OCI-LY7 (cell line): Measurements from ENCODE around the gene RNFT2.

Source experiments
- CTCF ChIP-seq: fragments of 200-600 bp; sonication (generic); conservative IDR thresholded peaks from 2 replicates; pipeline ENCODE4 v1.5.1; 2014; ENCODE audit warnings: mild to moderate bottlenecking, antibody characterized with exemption, low read length, moderate library complexity, mixed read lengths
- EZH2phosphoT487 ChIP-seq: fragments of 200-600 bp; sonication (generic); IDR thresholded peaks from 2 replicates; pipeline ENCODE4 v1.6.1; 2018; ENCODE audit warnings: low read depth, borderline replicate concordance, mild to moderate bottlenecking, mixed run types, antibody characterized with exemption, low read length, moderate library complexity, mixed read lengths

DNA sequence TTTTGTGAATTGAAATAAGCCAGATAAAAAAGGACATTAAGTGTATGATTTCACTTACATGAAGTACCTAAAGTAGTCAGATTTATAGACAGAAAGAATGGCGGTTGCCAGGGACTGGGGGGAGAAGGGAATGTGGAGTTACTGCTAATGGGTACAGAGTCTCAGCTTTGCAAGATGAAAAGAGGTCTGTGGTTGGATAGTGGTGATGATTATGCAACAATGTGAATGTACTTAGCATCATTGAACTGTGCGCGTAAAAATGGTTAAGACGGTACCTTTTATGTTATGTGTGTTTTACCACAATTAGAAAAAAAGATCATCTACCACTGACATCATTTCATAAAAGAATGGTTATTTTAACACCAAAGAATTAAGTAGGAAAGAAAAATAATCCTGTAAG, 35.9 kb downstream of the RNFT2 start:
- TF ChIP-seq CTCF = no peak
- TF ChIP-seq EZH2phosphoT487 = no peak
